ENCODE data around the gene GNL2. TPM values are rescaled to one million over a fixed set of nuclear protein-coding genes. Genes with fewer than 3 reads are reported as not detected.
"Not testable (repeated sequence)": the region's sequence is repeated elsewhere in the genome, so short reads cannot be mapped to it uniquely, and the experiment has no call there.

GNL2 gene
- total RNA-seq, 2 donors from 2014 or later, result 69.8 to 90.5 TPM

GRCh38 chr1:37601441-37601840, 5.7 kb upstream of the GNL2 start:
- Mint-ChIP-seq H3K9me3 (no peaks in the 10 kb centered on the region), H3K4me3 (no peak overlapping the region), H3K27ac (no peak overlapping the region), H3K4me1 (ENCODE audit: low read depth in 2 of 2) (peaks cover under 1 to 6% of the 10 kb centered on the region in 2 donors), H3K27me3 (peaks cover 6 to 11% of the 10 kb centered on the region in 2 donors), H3K36me3 (no peaks in the 10 kb centered on the region)
- ATAC-seq (no peak), DNase-seq (ENCODE audit: low spot score) (no peak)

- H3K27ac Mint-ChIP-seq, result no peak overlapping the region
- peaks cover 6 to 11% of the 10 kb centered on the region in 2 donors for H3K27me3 Mint-ChIP-seq
- H3K4me1 Mint-ChIP-seq (ENCODE audit: low read depth in 2 of 2), result peaks cover 14 to 21% of the 10 kb centered on the region in 2 donors
- H3K4me3 Mint-ChIP-seq, result no peak overlapping the region
- peaks cover 5% of the 10 kb centered on the region for H3K36me3 Mint-ChIP-seq
- DNase-seq (ENCODE audit: low spot score) (no peak), ATAC-seq (no peak)
- H3K9me3 Mint-ChIP-seq, result no peaks in the 10 kb centered on the region
Measured at GRCh38 chr1:37599940-37600339, 4.2 kb upstream of the GNL2 start.

- ATAC-seq (no peak), DNase-seq (ENCODE audit: low spot score) (no peak)
- Mint-ChIP-seq H3K4me1 (ENCODE audit: low read depth in 2 of 2) (peaks cover 21 to 28% of the 10 kb centered on the region in 2 donors), H3K27me3 (no peaks in the 10 kb centered on the region), H3K4me3 (peak overlapping the region; percentile 100), H3K9me3 (no peaks in the 10 kb centered on the region), H3K36me3 (peaks cover 10% of the 10 kb centered on the region), H3K27ac (peak overlapping the region; percentile 92 to 98)
Measured at GRCh38 chr1:37596182-37596667, 488 bp upstream of the GNL2 start.

GRCh38 chr1:37593726-37594125, 2.0 kb downstream of the GNL2 start:
- no peaks in the 10 kb centered on the region for H3K27me3 Mint-ChIP-seq
- no peak overlapping the region for H3K4me3 Mint-ChIP-seq
- peaks cover 17% of the 10 kb centered on the region for H3K36me3 Mint-ChIP-seq
- DNase-seq (ENCODE audit: low spot score) (no peak), ATAC-seq (no peak)
- peaks cover 21 to 31% of the 10 kb centered on the region in 2 donors for H3K4me1 Mint-ChIP-seq (ENCODE audit: low read depth in 2 of 2)
- H3K27ac Mint-ChIP-seq, result no peak overlapping the region
- no peaks in the 10 kb centered on the region for H3K9me3 Mint-ChIP-seq

- Mint-ChIP-seq H3K27me3 (no peaks in the 10 kb centered on the region), H3K9me3 (no peaks in the 10 kb centered on the region), H3K4me1 (ENCODE audit: low read depth in 2 of 2) (peaks cover 8 to 9% of the 10 kb centered on the region in 2 donors), H3K4me3 (no peak overlapping the region), H3K36me3 (peaks cover 31% of the 10 kb centered on the region), H3K27ac (no peak overlapping the region)
- ATAC-seq (no peak), DNase-seq (ENCODE audit: low spot score) (no peak)
Measured at GRCh38 chr1:37588939-37589338, 6.8 kb downstream of the GNL2 start.

- H3K27me3 Mint-ChIP-seq; H3K27ac Mint-ChIP-seq; H3K9me3 Mint-ChIP-seq; ATAC-seq; H3K4me3 Mint-ChIP-seq; DNase-seq (ENCODE audit: low spot score); H3K4me1 Mint-ChIP-seq (ENCODE audit: low read depth in 2 of 2): not testable (repeated sequence)
- peaks cover 36% of the 10 kb centered on the region for H3K36me3 Mint-ChIP-seq
Measured at GRCh38 chr1:37584544-37584943, 11.2 kb downstream of the GNL2 start.

- ATAC-seq, result peak in 1 of 2 donors; percentile 32
- peaks cover 24 to 53% of the 10 kb centered on the region in 2 donors for H3K4me1 Mint-ChIP-seq (ENCODE audit: low read depth in 2 of 2)
- H3K9me3 Mint-ChIP-seq, result no peaks in the 10 kb centered on the region
- no peaks in the 10 kb centered on the region for H3K27me3 Mint-ChIP-seq
- peak overlapping the region; percentile 66 for H3K4me3 Mint-ChIP-seq
- H3K36me3 Mint-ChIP-seq, result peaks cover 61% of the 10 kb centered on the region
- H3K27ac Mint-ChIP-seq, result peak overlapping the region; percentile 13 to 70
- DNase-seq (ENCODE audit: low spot score), result no peak
Measured at GRCh38 chr1:37575692-37576091, 20.0 kb downstream of the GNL2 start.

- Mint-ChIP-seq H3K27me3 (no peaks in the 10 kb centered on the region), H3K4me3 (peak overlapping the region; percentile 66), H3K36me3 (peaks cover 60% of the 10 kb centered on the region), H3K27ac (peak overlapping the region; percentile 13 to 70), H3K9me3 (no peaks in the 10 kb centered on the region), H3K4me1 (ENCODE audit: low read depth in 2 of 2) (peaks cover 24 to 55% of the 10 kb centered on the region in 2 donors)
- ATAC-seq (peak in 1 of 2 donors; percentile 62), DNase-seq (ENCODE audit: low spot score) (no peak)
Measured at GRCh38 chr1:37574834-37575480, 20.8 kb downstream of the GNL2 start.

- Mint-ChIP-seq H3K27me3 (no peaks in the 10 kb centered on the region), H3K4me1 (ENCODE audit: low read depth in 2 of 2) (peaks cover 20 to 40% of the 10 kb centered on the region in 2 donors)
Measured at GRCh38 chr1:37570528-37571334, 25.0 kb downstream of the GNL2 start.

GRCh38 chr1:37567023-37567422, 28.7 kb downstream of the GNL2 start:
- H3K36me3 Mint-ChIP-seq, result peaks cover 44% of the 10 kb centered on the region
- no peak for ATAC-seq
- no peak overlapping the region for H3K27ac Mint-ChIP-seq
- H3K27me3 Mint-ChIP-seq, result no peaks in the 10 kb centered on the region
- H3K4me1 Mint-ChIP-seq (ENCODE audit: low read depth in 2 of 2), result peaks cover 10 to 19% of the 10 kb centered on the region in 2 donors
- no peaks in the 10 kb centered on the region for H3K9me3 Mint-ChIP-seq
- no peak for DNase-seq (ENCODE audit: low spot score)
- no peak overlapping the region for H3K4me3 Mint-ChIP-seq

More at GRCh38 chr1:37570528-37571334, 25.0 kb downstream of the GNL2 start:
- ATAC-seq, result peak in 1 of 2 donors; percentile 64
- no peaks in the 10 kb centered on the region for H3K9me3 Mint-ChIP-seq
- peak overlapping the region; percentile 71 for H3K4me3 Mint-ChIP-seq
- DNase-seq (ENCODE audit: low spot score), result no peak
- H3K36me3 Mint-ChIP-seq, result peaks cover 64% of the 10 kb centered on the region
- peak overlapping the region; percentile 29 to 63 for H3K27ac Mint-ChIP-seq

- ATAC-seq (no peak), DNase-seq (ENCODE audit: low spot score) (no peak)
- Mint-ChIP-seq H3K27me3 (no peaks in the 10 kb centered on the region), H3K9me3 (no peaks in the 10 kb centered on the region), H3K36me3 (peaks cover 30% of the 10 kb centered on the region), H3K27ac (no peak overlapping the region), H3K4me3 (no peak overlapping the region), H3K4me1 (ENCODE audit: low read depth in 2 of 2) (peaks cover 3% of the 10 kb centered on the region in 2 donors)
Measured at GRCh38 chr1:37564892-37565291, 30.8 kb downstream of the GNL2 start.

GRCh38 chr1:37562984-37563383, 32.8 kb downstream of the GNL2 start:
- peaks cover 17% of the 10 kb centered on the region for H3K36me3 Mint-ChIP-seq
- no peak for ATAC-seq
- H3K27ac Mint-ChIP-seq, result no peak overlapping the region
- no peak overlapping the region for H3K4me3 Mint-ChIP-seq
- peaks cover 0 to 5% of the 10 kb centered on the region in 2 donors for H3K27me3 Mint-ChIP-seq
- no peak for DNase-seq (ENCODE audit: low spot score)
- H3K9me3 Mint-ChIP-seq, result no peaks in the 10 kb centered on the region
- no peaks in the 10 kb centered on the region for H3K4me1 Mint-ChIP-seq (ENCODE audit: low read depth in 2 of 2)

GRCh38 chr1:37561133-37562132, 34.3 kb downstream of the GNL2 start:
- Mint-ChIP-seq H3K9me3 (no peaks in the 10 kb centered on the region), H3K4me1 (ENCODE audit: low read depth in 2 of 2) (no peaks in the 10 kb centered on the region), H3K4me3 (no peak overlapping the region), H3K27ac (no peak overlapping the region), H3K27me3 (peaks cover 0 to 7% of the 10 kb centered on the region in 2 donors), H3K36me3 (peaks cover 5% of the 10 kb centered on the region)
- ATAC-seq (peak; percentile 57 to 60), DNase-seq (ENCODE audit: low spot score) (no peak)

Measured in natural killer cell treated with Interleukin-12 subunit alpha and Interleukin-12 subunit beta and Interleukin-15 and Interleukin-18, amount 100 ng/mL, for 72 hours (primary cell).